HG03159 (cell line): ENCODE results near the gene TRIM3.

Experiments
- ATAC-seq: cut with Tn5 transposase; IDR thresholded peaks from one replicate; pipeline ENCODE4 v1.9.1; 2021; ENCODE audit warnings: mild to moderate bottlenecking, moderate library complexity; ENCODE audit not compliant: unreplicated experiment

TRIM3 gene

DNA sequence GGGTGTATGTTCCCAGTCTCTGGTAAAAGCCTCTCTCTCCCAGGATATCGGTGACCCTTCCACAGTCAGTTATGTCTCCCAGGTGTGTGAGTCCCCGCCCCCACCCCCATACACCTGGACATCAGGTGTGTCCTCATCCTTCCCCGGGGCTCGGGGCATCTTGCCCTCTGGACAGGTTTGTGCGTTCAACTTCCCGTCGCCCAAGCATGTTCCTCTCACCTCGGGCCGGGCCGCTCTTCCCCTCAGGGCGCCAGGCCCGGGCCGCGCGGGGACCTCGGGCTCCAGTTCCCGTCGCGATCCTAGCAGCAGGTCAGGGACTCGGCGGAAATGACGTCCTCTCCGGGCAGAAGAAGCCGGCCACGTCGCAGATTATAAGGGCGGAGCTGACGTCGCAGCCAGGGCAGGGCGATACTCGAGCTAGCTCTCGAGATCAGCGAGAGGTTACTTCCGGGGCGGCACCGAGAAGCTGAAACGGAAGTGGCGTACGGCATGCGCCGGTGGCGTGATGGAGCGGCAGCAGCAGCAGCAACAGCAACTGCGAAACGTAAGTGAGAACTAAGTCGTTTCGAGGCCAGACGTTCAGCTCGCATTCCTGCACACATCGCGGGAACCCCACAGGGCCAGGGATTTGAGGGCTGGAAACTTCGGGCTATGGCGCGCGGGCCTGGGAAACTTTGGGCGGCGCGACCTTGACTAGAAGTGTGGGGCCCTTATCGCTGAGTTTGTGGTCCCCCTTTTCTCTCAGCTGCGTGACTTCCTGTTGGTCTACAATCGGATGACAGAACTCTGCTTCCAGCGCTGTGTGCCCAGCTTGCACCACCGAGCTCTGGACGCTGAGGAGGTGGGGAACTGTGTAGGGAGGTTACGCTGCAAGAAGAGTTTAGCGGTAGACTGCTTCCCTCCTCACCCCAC is 7.5 kb upstream of the TRIM3 start, which contains the start of the genes ARFIP2 and TIMM10B:
Gene ARFIP2 (minus strand): TSS at position 320 of the 912 bp plus-strand sequence. CDS start 910 bp downstream, outside the sequence.
Gene TIMM10B (plus strand): TSS at position 490 of the 912 bp plus-strand sequence. CDS start 16 bp downstream, at position 506.
- ATAC-seq: peak; percentile 99

DNA sequence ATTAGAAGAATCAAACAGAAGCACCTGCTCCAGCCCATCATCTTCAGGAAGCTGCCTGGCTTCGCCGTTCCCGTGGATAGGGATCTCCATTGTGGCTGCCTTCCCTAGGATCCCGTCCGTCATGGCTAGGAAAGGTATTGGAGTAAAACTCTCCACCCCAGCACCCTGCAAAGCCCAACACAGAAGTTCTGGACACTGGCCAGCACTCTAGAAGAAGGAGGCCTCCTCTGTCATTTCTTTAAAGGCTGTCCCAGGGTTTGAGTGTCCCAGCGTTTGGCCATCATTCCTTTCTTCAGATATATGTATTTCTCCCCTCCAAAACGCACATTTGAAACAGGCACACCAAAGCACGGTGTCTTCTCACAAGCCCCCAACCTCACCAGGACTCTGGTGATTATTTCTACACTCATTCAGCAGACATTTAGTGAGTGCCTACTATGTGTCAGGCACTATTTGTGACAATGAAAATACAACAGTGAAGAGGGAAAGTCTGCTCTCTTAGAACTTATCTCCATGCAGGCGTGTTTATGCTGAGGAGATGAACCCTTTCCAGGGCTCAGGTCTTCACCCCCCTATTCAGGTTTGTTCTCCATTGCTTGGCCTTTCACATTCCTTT is 6.7 kb upstream of the TRIM3 start:
- ATAC-seq: no peak

DNA sequence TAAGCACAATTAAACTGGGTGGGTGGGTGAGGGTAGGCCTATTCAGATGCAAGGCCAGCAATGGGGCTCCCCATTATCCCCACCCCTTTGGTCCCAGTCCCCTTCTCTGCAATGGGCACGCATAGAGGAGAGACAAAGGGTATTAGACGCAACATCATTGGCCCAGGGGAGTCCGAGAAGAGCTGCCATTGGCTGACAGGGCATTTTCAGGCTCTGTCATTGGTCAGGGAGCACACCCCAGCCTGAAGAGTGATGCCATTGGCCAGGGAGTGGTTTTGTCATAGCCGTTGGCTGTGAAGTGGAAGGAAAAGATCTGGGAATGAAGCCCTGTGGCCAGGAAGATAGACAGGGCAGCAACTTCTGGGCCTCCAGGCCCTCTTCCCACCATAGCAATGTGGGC is 2.8 kb upstream of the TRIM3 start:
- ATAC-seq: no peak

DNA sequence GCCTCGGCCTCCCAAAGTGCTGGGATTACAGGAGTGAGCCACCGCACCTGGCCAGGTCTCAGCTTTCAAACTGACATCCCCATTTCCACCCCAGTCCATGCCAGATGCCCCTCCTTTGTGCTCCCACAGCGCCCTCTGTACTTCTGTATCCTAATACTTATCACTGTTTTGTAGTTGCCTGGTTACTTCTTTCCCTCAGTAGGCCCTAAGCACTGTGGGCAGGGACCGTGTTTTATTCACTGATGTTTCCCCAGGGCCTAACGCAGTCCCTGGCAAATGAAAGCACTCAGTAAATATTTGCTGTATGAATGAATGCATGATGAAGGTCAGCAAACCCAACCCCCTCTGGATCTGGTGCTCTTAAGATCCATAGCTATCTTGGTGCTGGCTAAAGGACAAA is 2.2 kb upstream of the TRIM3 start:
- no peak for ATAC-seq

DNA sequence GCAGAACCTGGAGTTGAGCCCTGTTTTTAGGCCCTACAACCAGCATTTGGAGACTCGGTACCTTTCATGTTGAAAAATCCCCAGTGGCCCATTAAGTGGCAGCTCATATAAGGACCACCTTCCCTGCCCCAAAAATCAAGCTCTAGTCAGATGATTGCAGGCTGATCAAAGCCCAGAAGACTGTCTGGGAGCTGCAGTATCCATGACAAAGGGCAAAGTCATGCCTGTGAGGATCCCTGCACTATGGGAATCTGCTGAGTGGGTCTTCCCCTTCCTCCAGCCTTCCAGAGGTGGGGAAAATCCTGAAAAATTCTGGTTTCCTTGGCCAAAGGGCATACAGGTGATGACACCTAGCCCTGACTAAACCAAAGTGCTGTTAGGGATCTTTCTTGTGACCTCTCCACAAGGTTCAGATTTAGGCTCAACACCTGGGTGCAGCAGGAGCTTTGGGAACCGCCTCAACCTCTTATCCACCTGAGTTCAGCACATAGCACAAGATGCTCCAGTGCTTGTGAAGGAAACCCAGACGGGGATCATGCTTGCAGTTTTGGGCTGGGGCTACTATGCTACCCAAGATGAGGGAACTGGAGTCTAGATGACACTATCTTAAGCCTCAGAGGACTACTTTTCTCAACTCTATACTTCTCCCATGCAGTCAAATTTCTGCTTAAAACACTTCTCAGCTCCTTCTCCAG is 1.2 kb upstream of the TRIM3 start:
- ATAC-seq: no peak

DNA sequence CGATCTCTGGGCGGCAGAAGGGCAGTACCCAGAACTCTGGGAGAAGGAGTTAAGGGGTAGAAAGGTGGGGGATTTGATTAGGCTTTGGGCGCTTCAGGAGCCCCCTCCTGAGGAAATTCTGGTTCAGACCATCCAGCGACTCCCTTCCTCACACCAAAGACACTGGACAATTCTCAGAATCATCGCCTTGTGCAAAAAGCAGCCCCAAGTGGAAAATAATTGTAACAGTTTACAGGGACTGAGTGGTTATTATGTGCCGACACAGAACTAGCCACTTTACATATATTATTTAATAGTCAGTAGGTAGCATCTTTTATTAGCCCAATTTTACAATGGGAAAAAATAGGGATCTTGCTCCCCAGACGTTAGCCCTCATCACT is 662 bp upstream of the TRIM3 start:
- no peak for ATAC-seq

DNA sequence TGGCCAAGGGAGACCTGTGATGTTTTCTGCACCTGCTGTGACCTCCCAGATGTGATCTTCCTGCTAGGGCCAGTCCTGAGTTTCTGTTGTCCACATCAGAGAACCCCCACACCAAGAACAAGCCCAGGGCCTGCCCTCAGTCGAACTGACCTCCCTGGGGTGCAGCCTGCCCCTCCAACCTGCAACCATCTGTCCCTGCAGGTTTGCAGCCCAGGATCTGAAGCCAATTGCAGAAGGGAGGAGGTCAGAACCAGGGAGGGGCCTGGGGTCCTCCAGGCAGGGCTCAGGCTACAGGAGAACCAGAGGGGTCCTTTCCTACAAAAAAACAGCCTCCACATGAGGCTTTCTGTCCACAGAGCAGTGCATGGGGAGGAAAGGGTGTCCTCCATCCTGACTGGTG is 807 bp downstream of the TRIM3 start:
- no peak for ATAC-seq

DNA sequence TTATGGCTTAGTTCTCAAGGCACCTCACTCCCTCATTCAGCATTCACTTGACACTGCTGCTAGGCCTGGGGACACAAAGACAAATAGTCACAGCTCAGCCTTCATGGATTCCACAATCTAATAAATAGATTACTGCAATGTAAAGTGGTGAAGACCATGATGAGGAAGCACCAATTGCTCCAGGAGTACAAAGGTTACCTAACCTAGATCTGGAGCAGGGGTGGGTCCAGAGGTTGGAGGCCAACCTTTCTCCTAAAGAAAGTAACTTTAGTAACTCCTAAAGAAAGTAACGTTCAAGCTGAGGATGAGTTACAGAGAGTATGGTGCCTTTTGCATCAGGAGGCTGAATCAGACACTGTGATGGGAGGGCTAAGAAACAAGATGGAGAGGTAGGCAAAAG is 4.1 kb downstream of the TRIM3 start:
- ATAC-seq: no peak

DNA sequence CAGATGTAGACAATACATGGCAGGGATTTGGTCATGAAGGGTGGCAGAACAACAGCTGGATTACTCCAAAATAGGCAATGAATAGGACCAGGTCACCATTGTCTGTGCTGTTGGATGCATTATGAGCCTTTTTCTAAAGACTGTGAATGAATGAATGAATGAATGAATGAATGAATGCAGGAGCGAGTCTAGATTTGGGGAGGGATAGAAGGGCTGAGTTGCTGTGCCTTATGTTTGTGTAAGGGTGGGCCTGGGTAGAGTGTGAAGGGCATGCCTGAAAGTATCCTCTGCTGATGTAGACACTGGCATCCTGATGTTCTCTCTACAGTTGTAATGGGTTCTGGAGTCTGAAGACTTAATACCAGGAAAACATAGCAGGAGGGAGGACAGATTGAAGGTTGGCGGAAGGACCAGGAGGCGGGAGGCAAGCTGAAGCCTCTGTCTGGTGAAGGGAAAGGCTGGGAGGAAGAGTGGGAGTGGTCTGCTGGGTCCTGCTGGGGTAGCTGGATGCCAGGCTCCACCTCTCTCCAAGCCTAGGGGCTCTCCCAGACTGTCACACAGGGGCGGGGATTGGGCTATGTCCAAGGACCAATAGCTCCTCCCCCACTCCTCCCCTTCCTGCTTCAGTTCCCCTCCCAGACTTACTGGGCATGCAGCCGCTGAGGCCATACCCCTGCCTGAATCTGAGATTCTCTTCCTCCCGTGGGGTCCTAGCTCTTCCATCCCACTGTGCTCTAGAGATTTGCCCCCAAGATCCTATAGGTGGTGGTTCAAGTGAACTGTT is 4.8 kb downstream of the TRIM3 start:
- peak; percentile 50 for ATAC-seq

DNA sequence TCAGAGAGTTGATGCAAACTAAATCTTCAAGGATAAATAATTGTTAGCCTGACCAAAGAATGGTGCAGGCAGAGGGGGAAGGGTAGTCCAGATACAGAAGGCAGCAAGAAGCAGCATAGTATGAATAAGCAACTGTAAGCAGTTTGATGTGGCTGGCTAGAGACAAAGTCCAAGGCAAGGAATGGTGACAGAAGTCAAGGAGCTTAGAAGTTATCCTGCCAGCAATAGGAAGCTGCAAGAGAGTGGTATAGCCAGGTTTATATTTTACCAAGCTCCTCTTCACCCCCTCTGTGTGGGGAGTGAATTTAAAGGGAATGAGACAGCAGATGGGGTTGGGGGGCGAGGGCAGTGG is 14.7 kb downstream of the TRIM3 start:
- no peak for ATAC-seq

DNA sequence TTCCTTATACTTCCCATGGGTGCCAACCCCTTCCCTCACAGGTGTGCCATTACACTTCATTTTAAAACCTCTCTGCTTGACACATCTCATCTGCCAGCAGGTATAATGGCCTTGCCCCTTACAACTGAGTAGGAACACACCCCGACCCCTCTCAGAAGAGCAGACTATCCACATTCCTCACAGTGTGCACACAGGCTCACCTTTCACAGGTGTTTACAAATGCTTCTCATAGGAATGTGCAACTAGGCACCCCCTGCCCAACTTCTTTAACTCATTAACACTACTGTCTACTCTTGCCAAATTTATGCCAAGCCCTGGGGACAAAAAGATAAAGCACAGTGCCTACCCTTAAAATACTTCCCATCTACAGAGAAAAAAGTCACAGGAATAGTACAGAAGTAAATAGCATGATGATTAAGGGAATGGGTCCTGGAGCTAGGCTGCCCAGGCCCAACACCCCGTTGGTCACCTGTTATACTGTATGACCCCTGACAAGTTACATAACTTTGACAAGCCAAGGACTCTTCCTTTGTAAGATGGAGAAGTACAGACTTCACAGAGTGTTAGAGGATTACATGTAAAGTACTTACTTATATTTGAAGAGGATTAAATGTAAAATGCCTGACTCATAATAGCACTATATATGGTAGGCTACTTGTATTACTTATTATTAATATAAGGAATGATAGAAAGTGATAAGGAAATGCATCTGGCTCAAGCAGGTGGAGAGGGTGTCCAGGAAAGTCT is 15.2 kb downstream of the TRIM3 start:
- no peak for ATAC-seq

DNA sequence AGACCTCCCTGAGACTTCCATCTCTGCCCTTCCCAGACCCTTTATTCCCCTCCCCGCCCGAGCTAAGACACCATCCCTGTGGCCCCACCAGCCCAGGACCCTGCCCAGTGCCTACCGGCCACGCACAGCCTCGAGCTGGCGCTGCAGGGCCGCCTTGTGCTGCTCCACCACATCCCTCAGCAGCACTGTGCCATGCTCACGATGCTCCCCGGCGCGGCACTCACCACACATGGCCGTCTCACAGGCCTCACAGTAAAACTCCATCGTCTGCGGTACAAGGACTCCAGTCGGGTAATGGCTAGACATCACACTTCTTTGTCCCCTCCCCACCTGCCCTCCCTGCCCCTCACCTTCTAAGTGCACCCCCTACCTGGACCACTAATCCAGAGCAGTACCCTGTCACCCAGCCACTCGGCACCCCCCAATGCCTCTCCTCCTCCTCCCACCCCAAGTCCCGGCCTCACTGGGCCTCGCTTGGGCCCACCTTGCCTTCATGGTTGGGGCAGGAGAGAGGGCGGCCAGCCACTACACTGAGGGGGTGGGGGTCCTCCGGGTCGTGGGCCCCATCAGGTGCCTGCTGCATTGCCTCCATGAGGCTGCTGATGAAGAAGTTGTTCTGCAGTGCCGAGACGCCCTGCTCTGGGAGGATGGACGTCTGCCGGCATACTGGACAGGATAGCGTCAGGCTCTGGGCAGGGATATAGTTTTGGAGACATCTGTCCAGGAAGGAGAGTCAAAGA is 16.0 kb downstream of the TRIM3 start:
- no peak for ATAC-seq

DNA sequence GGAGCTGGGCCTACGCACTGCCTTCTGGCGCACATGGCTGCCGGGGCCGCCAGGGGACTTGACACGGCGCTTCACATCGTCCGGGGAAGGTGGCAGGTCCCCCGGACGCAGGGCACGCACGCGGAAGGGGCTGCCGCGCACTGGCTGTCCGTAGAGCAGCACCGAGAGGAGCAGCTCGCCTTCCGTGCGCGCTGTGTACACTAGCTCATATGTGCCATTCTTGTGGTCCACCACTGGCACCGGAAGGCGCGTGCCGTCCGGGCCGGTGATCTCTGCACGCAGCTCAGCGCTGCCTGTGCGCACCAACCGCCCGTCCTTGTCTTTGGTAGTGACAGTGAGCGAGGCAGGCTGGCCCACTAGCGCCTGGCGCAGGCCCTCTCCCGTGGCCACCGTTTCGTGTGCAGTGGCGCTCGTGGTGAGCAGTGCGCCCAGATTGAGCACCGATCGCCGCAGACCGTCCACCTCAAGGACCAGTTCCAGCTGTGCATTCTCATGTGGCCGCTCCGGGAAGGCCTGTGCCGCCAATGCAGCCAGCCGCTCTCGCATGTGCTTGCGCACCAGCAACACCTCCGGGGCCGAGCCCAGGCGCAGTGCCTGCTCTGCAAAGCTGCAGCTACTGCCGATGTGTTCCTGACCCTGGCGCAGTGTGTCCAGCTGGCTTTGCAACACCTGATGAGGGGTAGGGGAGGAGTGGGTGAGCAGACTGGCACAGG is 17.2 kb downstream of the TRIM3 start:
- ATAC-seq: no peak

DNA sequence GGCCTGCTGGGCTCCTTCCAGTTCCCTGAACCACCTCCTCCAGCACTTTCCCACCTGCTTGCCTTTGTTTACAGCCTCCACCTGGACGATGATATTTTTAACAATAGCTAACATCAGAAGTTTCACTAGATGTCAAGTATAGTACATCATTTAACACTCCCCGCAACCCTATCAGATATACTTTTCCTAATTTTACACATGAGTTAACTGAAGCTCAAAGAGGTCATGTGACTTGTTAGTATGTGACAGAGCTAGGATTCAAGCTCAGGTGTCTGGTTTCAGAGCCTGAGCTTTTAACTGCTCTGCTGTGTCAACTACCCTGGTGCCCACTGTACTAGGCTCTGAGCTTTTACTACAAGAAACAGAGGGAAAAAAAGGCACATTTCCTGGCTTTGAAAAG is 18.7 kb downstream of the TRIM3 start:
- no peak for ATAC-seq

DNA sequence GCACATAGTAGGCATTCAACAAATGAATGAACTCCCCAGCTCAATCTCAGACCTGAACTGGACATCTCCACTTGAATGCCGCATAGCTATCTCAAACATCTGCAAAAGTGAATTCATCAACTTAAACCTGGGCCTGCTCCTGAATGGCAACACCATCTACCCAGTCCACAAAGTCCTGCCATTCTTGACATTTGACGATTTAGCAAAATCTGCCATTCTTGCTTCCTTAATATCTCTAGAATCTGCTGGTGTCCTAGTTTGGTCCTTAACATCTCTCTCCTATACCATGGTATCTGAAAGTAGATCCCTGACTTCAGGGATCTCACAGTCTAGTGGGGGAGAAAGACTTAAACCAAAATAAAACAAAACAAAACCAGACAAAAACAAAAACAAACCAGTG is 20.6 kb downstream of the TRIM3 start:
- ATAC-seq: no peak

DNA sequence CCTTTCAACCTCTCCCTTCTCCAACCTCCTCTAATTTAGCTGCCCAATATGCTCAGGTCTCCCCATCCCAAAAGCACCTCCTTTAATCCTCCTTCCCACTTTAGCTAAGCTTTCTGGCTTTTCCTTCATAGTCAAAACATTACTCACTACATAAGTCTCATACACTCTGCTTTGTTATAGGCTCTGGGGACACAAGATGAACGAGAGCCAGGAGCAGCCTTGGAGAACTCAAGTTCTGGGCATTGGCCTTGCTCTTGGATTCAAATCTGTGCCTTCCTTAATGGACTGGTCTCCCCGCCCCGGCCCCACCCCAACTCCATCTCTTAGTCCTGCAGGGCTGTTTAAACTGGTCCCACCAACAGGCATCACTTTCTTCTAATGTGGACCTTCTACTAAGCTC is 21.5 kb downstream of the TRIM3 start:
- no peak for ATAC-seq

DNA sequence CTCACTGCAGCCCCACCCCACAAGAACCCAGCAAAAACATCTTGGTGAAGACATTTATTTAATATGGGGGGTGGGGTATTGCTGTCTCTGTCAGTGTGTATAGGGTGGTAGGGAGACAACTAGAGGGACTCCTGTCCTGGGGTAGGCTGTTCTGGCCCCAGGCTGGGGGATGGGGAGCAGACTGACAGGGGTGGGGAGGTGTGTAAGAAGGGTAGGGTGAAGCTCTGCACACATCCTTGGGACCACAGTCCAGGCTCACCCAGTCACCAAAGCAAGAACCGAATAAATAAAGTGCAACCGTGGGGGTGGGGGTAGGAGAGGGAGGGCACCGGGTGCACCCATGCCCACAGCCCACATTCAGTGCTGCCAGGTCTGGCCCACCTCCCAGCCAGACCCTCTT is 25.2 kb downstream of the TRIM3 start:
- no peak for ATAC-seq

DNA sequence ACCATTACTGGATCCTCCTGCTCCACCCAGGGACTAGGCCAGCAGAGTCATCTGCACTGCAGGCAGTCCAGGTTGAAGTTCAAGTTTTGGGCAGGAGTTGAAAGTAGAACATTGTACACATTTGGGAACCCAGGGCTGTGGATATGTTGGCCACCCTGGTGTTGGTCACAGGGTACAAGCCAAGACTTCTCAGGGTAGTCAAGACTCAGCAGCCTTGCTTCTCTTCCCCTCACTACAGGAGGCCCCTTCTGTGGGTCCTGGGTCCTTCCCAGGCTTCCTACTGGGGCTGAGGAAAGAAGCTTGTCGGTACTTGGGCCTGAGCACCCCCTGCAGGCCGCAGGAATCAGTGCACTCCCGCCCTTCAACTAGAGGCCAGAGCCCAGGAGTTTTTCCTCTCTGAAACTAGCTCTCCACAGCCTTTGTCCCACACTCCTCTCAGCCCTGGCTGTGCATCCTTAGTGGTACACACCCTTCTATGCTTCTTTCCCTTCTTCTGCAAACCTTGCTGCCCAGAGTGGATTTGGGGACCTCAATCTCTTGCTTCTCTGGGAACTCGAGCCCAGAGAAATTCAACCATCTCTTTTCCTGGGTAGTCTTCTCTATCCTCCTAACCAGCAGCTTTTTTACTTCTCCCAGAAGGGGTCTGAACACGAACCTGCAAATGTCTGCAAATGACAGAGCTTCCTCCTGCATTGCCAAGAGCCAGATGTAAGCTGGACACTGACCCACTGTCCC is 30.3 kb downstream of the TRIM3 start:
- peak; percentile 85 for ATAC-seq
